ENCODE data around the gene ATP7B.
"Not testable (repeated sequence)": the region's sequence is repeated elsewhere in the genome, so short reads cannot be mapped to it uniquely, and the experiment has no call there.

The ATP7B gene

DNA sequence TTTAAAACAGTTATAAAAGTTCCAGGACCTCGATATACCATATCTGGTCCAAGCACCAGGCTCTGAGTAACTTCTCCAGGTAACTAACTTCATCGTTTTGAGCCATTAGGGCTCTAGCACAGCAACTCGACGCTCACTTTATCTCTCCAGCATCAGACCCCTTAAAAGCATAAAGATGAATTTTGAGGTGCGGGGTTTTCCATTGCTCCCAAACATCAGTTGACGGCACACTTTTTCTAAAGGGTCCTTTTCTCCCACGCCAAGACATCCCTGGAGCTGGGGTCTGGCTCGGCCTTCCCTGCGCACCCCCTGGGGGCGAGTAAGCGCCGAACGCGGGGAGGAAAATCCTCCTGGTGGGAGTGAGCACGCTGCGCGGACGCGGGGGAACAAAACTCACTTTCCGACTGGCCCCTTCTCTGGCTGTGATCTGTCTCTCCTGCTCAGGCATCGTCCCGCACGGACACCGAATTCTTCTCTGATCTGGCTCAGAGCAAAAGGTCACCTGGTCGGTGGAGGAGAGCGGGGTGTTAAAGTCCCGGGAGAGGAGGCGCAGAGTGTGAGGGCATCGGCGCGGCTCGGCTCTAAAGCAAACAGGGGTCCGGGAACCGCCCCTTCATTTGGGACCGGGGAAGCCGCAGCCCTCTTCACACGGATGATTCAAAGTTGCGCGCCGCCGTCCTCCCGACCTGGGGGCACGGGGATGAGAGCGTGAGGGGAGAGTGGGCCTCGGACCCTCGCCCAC, at the start of gene ATP7B:
TSS of gene ATP7B (minus strand) at position 561 of the 742 bp plus-strand sequence. CDS start at position 448, 113 bp downstream.
- DNase-seq (ENCODE audit: low spot score), result no peak

DNA sequence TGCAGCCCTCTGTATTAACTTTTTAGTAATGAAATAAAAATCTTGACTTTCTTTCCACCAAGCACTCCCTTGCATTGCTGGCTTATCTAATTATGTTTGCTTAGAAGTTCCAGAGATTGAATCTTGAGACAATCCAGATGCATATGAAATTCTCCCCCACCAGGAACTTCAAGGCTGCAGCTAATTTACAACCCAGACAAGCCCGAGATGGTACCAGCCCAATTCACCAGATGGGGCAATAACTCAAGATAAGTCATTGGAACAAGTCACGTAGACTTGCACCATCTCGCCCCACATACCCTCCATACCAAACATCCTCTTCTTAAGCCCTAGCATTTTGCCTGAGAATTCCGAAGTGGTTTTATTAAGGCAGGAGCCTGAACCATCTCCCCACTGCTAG, 42.2 kb upstream of the ATP7B start:
- no peak for DNase-seq (ENCODE audit: low spot score)

DNA sequence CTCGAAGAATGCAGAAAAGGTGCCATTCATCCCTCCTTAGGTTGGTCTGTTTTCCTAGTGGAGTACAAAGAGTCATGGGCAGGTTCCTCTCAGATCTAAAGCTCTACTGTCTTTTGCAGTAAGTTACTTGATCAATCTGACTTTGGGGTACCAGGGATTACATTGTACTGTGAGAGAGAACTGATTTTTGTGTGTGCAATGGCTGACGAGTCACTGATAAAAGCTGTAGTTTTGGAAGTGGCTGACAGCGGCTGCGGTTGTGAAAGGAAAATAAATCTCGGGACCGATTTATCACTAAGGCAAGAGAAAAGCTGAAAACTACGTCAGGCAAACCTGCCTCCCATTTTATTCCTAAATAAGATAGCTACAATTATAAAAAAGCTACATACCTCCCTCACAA, 40.1 kb upstream of the ATP7B start:
- DNase-seq (ENCODE audit: low spot score), result no peak

DNA sequence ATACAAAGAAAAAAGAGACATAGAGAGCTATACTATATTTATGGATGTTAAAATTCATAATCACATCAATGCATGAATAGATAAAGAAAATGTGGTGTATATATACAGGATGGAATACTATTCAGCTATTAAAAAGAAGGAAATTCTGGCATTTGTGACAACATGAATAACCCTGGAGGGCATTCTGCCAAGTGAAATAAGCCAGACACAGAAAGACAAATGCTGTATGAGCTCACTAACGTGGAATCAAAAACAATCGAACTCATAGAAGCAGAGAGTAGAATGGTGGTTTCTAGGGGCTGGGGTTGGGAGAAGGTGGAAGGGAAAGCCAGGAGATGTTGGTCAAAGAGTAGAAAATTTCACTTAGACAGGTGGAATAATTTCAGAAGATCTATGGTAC, 37.3 kb upstream of the ATP7B start:
- DNase-seq (ENCODE audit: low spot score), result no peak

DNA sequence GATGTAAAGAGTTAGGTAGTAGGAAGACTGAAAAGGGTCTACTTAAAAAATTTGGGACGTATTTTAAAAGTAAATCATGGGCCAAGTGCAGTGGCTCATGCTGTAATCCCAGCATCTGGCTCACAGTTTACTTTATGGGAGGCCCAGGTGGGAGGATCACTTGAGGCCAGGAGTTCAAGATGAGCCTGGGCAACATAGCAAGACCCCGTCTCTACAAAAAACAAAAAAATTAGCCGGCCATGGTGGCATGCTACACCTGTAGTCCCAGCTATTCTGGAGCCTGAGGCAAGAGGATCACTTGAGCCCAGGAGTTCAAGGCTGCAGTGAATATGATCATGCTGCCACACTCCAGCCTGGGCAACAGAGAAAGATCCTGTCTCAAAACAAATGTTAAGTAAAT, 36.2 kb upstream of the ATP7B start:
- no peak for DNase-seq (ENCODE audit: low spot score)

DNA sequence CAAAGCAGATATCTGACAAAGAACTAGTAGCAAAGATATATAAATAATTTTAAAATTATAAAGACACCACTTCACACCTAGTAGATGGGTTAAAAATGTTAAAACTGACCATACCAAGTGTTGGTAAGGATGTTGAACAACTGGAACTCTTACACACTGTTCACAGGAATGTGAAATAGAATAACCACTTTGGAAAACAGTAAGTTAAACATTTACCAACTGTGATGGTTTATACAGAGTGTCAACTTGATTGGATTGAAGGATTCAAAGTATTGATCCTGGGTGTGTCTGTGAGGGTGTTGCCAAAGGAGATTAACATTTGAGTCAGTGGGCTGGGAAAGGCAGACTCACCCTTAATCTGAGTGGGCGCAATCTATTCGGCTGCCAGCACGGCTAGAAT, 32.4 kb upstream of the ATP7B start:
- DNase-seq (ENCODE audit: low spot score), result no peak

DNA sequence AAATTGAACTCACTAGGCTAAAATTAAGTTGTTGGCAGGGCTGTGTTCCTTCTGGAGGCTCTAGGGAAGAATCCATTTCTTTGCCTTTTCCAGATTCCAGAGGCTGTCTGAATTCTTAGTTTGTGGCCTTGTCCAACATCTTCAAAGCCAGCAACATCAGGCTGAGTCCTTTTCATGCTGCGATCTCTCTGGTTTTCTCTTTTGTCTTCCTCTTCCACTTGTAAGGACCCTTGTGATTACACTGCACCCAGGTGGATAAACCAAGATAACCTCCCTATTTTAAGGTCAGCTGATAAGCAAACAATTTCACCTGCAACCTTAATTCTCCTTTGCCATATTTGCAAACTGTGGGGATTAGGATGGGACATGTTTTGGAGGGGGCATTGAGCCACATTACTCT, 24.8 kb upstream of the ATP7B start:
- DNase-seq (ENCODE audit: low spot score), result no peak

DNA sequence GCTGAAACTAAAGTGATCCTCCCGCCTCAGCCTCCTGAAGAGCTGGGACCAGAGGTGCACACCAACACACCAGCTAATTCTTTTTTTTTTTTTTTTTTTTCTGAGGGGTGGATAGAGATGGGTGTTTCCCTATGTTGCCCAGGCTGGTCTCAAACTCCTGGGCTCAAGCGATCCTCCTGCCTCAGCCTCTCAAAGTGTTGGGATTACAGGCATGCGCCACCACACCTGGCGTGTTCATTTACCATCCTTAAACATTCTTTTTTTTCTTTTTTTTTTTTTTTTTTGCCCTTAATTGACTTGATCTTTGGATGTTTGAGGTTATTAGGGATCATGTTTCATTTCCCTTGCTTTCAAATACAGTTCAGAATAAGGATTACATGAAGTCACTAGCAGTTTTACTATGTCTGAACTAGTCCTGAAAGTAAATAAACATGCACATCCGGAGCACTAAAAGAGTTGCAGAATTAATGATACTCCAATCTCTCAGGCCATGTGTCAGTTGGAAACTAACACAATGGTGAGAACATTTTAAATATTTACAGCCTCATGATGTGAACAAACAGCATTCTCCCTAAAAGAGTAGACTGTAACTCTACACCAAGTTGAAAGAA, 23.5 kb upstream of the ATP7B start:
- no peak for DNase-seq (ENCODE audit: low spot score)

DNA sequence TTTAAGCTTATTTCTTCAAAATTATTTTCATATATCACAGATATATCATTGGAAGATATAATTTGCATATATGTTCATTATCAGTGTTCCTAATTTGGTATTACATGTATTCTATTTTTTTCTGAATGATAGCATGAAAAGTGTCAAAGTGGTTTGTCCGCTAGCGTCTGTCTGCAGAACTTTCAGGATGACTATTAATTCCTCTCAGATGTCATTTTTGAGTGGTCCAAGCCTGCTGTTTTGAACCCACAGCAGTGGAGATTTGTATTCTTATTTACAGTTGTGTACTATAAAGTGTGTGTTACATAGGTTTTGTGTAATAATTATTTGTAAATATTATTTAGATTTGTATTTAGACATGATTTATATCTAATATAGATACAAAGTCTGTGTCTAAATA, 21.8 kb upstream of the ATP7B start:
- no peak for DNase-seq (ENCODE audit: low spot score)

DNA sequence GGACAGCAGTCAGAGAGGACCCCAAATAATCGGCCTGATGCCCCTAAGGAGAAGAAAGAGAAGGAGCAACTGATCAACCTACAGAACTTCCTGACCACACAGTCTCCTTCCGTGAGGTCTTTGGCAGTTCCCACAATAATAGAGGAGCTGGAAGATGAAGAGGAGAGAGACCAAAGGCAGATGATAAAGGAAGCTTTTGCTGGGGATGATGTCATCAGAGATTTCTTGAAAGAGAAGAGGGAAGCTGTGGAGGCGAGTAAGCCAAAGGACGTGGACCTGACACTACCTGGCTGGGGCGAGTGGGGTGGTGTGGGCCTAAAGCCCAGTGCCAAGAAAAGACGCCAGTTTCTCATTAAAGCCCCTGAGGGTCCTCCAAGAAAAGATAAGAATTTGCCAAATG, 19.2 kb upstream of the ATP7B start:
- DNase-seq (ENCODE audit: low spot score), result not testable (repeated sequence)

DNA sequence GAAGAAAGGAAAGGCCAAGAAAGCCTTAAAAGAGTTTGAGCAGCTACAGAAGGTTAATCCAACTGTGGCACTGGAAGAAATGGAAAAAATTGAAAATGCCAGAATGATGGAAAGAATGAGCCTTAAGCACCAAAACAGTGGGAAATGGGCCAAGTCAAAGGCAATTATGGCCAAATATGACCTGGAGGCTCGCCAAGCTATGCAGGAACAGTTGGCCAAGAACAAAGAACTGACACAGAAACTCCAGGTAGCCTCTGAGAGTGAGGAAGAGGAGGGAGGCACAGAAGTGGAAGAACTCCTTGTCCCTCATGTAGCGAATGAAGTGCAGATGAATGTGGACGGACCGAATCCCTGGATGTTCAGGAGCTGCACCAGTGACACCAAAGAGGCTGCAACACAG, 18.3 kb upstream of the ATP7B start:
- no peak for DNase-seq (ENCODE audit: low spot score)

DNA sequence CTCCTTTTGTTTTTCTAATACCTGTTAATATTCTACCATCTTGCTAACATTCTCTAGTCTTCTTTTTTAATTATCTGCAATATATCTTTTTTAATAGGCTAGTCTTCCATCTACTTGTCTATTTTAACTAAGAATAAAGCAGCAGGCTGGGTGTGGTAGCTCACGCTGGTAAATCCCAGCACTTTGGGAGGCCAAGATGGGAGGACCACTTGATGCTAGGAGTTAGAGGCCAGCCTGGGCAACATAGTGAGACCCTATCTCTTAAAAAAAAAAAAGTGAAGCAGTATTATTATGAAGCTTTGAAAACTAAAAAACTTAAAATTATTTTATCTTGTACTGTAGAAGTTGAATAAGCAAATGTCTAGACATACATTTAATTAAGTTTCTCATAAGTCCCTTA, 16.6 kb upstream of the ATP7B start:
- no peak for DNase-seq (ENCODE audit: low spot score)

DNA sequence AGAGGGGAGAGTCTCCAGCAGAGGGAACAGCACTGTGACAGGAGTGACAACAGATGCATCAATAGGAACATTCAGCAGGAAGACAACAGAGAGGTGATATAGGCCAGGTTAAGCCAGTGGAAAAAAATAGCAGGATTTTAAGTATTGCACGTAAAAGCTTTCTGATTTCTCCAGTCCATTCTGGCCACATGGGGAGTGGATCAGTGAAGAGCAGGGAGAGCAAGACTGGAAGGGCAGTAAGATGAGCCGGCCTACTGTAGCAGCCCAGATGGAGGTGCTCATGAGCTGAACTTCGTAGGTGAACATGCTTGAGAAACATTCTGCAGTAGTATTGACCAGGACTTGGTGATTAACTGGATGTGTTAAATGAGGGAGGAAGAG, 15.0 kb upstream of the ATP7B start:
- DNase-seq (ENCODE audit: low spot score), result no peak

DNA sequence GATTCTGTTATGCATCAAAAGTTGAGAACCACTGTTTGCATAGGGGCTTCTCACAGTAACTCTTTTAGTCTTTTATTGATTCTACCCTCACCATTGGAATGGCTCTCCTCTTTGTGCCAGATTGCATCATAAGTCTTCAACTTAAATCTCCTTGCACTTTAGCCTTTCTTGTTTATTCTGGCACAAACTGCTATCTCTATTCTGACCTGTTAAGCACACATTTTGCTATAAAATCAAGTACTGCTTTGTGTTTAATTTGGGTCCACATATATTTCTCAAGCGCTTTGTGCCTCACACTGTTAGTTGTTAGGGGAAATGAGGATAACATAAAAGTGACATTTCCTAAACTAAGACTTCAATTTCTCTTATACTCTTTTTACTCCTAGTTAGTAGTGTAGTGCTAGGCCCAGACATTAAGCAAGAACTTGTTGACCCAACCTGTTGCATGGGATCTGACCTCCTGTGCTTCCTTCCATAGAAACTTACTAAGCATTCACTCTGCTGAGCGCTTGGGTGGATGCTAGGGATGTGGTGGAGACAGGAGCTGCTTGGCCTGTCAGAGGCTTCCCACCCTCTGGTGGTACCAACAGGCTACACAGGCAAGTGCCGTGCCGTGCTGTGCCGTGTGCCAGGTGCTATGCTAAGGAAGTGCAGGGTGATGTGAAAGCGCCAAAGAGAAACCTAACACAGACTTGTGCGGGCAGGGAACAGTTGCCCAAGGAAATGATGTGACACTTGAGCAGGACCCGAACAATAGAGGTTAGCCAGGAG, 14.4 kb upstream of the ATP7B start:
- no peak for DNase-seq (ENCODE audit: low spot score)

DNA sequence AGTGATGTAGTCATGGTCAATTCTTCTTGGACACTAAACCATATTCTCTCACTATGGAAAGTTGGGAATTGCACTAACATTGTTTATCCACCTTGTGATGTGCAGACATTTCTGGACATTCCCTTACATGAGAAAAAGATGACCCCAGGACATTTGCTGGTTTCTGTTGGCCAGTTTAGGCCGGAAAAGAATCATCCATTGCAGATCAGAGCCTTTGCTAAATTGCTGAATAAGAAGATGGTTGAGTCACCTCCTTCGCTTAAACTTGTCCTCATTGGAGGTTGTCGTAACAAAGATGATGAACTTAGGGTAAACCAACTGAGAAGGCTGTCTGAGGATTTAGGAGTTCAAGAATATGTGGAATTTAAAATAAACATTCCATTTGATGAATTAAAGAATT, 13.2 kb upstream of the ATP7B start, which contains the start of gene UTP14C:
TSS of gene UTP14C (plus strand) at position 211 of the 400 bp plus-strand sequence. CDS start 4,114 bp downstream, outside the sequence.
- DNase-seq (ENCODE audit: low spot score), result no peak

DNA sequence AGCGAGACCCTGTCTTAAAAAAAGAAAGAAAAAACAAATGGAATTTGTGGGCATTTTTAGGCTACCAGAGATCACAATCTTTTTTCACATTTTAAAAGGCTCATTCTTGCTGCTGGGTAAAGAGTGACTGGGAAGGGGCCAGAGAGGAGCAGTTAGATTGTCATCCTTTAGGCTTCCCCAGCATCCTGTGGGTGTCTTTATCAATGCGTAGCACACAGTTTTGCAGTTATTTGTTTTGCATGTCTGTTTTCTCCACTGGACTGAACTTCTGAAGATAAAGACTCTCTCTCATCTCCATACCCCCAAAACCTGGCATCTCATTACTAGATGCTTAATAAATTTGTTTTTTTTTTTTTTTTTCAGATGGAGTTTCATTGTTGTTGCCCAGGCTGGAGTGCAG, 11.1 kb upstream of the ATP7B start:
- DNase-seq (ENCODE audit: low spot score), result peak; percentile 63

DNA sequence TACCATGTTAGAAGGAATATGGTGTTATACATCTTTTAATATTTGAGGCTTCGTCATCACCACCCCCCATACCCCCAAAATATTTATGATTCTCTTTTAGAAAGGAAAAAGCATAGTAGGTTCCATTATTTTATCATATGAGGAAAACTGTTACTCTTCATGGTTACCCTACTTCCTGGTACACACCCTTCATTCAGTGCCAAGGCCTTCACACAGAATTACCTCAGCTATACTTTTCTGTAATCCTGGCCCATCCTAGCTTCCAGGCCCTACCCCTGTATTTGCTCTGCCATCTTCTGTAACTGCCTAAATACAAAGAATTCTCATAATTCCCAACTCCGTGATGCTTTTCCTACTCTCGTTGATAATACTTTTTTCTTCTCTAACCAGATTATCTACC, 8.9 kb upstream of the ATP7B start:
- DNase-seq (ENCODE audit: low spot score), result no peak

DNA sequence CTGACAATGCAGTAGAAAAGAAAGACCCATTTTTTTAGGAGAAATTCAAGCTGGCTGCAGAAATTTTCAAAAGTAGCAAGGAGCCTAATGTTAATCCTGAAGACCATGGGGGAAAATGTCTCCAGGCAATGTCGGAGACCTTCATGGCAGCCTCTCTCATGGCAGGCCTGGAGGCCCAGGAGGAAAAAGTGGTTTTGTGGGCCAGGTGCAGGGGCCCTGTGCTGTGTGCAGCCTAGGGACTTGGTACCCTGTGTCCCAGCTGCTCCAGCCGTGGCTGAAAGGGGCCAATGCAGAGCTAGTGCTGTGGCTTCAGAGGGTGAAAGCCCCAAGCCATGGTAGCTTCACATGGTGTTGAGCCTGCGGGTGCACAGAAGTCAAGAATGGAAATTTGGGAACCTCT, 5.0 kb upstream of the ATP7B start:
- DNase-seq (ENCODE audit: low spot score), result no peak

DNA sequence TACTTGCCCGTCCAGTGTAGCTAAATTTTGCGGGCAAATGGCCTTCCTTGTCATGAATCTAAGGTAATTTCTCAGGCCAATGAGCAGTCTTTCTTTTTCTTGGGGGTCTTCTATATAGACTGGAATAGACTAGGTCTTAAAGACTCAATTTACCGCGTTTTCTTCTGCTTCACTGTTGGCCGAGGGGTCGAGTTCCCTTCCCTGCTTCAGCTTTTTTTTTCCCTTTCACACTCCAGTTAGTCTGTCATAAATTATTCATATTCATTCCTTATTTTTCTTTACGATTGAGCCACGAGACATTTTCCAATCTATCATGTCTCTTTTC, 1.2 kb upstream of the ATP7B start:
- no peak for DNase-seq (ENCODE audit: low spot score)

DNA sequence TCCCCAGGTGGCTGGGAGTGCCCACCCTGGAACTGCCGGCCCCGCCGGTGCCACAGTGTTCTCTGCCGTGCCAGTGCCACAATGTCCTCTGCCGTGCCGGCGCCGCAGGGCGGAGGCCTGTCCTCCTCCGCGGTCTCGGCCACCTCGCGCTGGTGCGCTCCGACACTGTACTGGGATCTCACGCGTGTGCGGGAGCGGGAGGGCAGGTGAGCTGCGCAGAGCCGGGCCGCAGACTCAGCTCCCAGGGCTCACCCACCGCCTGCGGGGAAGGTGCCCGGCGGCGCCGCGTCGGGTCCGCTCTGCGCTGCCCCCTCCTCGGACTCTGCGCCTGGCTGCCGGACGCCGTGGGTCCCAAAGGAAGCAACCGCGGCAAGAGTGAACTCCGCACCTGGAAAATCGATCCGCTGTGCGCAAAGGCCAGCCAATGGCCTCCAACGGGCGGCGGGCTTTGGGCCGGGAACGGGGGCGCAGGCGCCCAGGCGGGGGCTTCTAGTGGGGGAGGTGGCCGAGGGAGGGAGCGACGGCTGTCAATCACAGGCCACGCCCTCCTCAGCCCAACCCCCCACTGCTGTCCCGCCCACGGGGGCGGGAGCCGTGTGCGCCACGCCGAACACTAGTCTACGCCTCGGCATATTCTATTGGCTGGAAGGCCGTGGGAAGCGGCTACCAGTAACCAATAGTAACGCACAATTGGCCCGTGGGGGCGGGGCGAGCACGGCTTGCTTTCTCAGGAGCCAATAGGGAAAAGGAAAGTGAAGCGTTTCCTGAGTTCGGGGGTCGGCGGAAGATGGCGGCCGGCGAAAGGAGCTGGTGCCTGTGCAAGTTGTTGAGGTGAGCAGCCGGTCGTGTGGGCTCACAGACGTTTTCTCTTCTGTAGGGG, 622 bp upstream of the ATP7B start, which contains the start of gene ALG11:
TSS of gene ALG11 (plus strand) at position 767 of the 880 bp plus-strand sequence. CDS start at position 788, 21 bp downstream.
- DNase-seq (ENCODE audit: low spot score), result peak; percentile 99

DNA sequence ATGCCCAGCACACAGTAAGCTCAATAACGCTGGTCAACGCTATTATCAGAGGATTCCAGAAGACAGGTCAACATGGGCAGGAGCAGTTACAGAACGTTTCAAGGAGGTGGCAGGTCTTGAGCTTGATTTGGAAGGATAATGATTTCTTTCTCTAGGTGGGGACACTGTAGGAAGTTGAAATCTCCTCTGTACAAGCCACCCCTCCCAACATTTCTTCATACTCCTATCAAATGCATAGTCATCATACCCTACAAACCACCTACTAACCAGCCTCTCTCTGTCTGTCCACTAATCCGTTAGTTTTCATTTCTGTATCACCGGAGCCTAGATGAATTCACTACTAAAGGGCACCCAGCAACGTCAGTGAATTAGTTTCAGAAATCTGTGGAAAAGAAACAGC, 1.3 kb downstream of the ATP7B start:
- peak; percentile 26 for DNase-seq (ENCODE audit: low spot score)

All from hematopoietic multipotent progenitor cell treated with erythropoietin and hydrocortisone succinate and interleukin-3 and kit ligand, for 15 days (in vitro differentiated cells).